GM19240 (cell line): Measurements from ENCODE around the gene KREMEN2.

Source experiments
- DNase-seq: peaks from one replicate; pipeline ENCODE4 v3.0.0; 2011; ENCODE audit warnings: low spot score; ENCODE audit not compliant: insufficient read length

The KREMEN2 gene

GRCh38 chr16:2977440-2977839 is 13.4 kb downstream of the KREMEN2 start:
- DNase-seq = no peak

GRCh38 chr16:2979669-2980226 is 15.7 kb downstream of the KREMEN2 start:
- DNase-seq = no peak

- DNase-seq = peak; percentile 100
Measured at GRCh38 chr16:2980227-2981176, 16.4 kb downstream of the KREMEN2 start, which contains the start of gene PKMYT1. PKMYT1 (minus strand) TSS chr16:2980446; CDS start chr16:2979657, 789 bp downstream.

GRCh38 chr16:2981177-2981898 is 17.3 kb downstream of the KREMEN2 start:
- DNase-seq = no peak

GRCh38 chr16:2981899-2982250 is 17.8 kb downstream of the KREMEN2 start:
- DNase-seq = no peak

GRCh38 chr16:2982402-2982801 is 18.3 kb downstream of the KREMEN2 start:
- DNase-seq = no peak

- DNase-seq = peak; percentile 91
Measured at GRCh38 chr16:2983706-2984136, 19.6 kb downstream of the KREMEN2 start.

- no peak for DNase-seq
Measured at GRCh38 chr16:2985462-2985861, 21.4 kb downstream of the KREMEN2 start.

- DNase-seq = no peak
Measured at GRCh38 chr16:2985893-2986355, 21.8 kb downstream of the KREMEN2 start.

GRCh38 chr16:2986623-2987188 is 22.6 kb downstream of the KREMEN2 start:
- no peak for DNase-seq

- DNase-seq = no peak
Measured at GRCh38 chr16:2987286-2987685, 23.2 kb downstream of the KREMEN2 start.

- no peak for DNase-seq
Measured at GRCh38 chr16:2987833-2988232, 23.8 kb downstream of the KREMEN2 start.

GRCh38 chr16:2988590-2989099 is 24.6 kb downstream of the KREMEN2 start:
- no peak for DNase-seq

- DNase-seq = no peak
Measured at GRCh38 chr16:2990891-2991290, 26.8 kb downstream of the KREMEN2 start.

GRCh38 chr16:2991566-2992261 is 27.6 kb downstream of the KREMEN2 start:
- no peak for DNase-seq

GRCh38 chr16:2992383-2993081 is 28.5 kb downstream of the KREMEN2 start:
- DNase-seq = no peak

GRCh38 chr16:2996298-2996697 is 32.2 kb downstream of the KREMEN2 start:
- DNase-seq = no peak

GRCh38 chr16:2999929-3000328 is 35.9 kb downstream of the KREMEN2 start:
- no peak for DNase-seq

- DNase-seq = no peak
Measured at GRCh38 chr16:3000540-3000939, 36.5 kb downstream of the KREMEN2 start.

GRCh38 chr16:3001316-3001715 is 37.2 kb downstream of the KREMEN2 start:
- no peak for DNase-seq
